OCI-M2 (cell line): ENCODE data around the gene COG8.
"Not testable (repeated sequence)": the region's sequence is repeated elsewhere in the genome, so short reads cannot be mapped to it uniquely, and the experiment has no call there.

Source experiments
- DNase-seq: peaks from one replicate; lab custom pipeline; 2025; ENCODE audit not compliant: unreplicated experiment; lab: John Stamatoyannopoulos, UW

The COG8 gene

GRCh38 chr16:69319826-69320739 lies 19.3 kb downstream of the COG8 start:
- no peak for DNase-seq

DNA sequence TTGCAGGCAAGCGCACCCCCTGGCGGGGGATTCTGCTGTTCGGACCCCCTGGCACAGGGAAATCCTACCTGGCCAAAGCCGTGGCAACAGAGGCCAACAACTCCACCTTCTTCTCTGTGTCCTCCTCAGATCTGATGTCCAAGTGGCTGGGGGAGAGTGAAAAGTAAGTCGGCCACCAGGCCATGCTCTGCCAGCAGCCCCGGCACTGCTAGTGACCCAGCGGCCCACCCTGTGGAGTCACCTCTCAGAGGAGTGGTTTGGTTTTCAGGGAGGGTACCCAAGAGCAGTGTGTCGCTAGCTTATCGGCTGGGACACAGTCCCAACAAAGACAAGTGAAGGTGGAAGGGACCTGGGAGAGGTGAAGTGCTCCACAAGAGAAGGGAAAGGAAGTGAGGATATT lies 20.0 kb downstream of the COG8 start:
- no peak for DNase-seq

DNA sequence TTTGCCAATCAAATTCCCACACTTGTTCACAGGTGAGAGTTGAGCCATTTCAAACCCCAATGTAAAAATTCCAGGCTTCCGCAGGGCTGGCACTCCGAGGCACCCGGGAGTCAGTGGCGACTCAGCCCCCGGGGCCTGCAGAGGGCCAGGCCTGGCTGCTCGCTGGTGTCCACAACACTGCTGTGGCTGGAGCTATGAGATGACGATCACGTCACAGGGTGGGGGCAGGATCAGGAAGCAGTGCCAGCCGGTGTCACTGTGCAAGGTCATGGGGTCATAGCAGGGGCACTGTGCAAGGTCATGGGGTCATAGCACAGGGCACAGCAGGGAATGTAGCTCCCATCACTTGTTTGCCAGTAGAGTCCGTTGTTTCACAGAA lies 20.5 kb downstream of the COG8 start:
- no peak for DNase-seq

DNA sequence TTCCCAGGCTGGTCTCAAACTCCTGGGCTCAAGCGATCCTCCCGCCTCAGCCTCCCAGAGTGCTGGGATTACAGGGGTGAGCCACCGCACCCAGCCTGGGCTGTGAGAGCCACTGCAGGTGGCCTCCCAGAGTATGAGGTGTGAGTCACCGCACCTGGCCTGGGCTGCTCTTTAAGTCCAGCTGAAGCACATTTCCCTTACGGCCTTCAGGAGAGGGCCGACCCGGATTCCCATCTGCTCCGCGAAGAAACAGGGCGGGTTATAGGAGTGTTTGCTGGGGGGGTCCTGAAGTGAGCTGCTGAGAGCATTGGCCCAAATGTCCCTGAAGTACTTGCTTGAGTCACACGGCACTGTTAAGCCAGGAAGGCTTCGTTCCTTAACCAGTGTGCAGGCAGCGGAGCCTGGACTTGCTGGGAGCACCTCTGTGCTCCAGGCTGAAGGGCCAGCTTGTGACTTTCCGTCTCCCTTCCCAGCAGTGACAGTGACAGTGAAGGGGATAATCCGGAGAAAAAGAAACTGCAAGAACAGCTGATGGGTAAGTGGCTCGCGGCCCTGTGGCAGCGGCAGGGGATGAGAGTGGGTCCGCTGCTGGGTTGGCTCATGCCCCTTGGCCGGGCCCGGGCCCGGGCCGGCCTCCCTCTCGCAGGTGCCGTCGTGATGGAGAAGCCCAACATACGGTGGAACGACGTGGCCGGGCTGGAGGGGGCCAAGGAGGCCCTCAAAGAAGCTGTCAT lies 21.0 kb downstream of the COG8 start:
- no peak for DNase-seq

DNA sequence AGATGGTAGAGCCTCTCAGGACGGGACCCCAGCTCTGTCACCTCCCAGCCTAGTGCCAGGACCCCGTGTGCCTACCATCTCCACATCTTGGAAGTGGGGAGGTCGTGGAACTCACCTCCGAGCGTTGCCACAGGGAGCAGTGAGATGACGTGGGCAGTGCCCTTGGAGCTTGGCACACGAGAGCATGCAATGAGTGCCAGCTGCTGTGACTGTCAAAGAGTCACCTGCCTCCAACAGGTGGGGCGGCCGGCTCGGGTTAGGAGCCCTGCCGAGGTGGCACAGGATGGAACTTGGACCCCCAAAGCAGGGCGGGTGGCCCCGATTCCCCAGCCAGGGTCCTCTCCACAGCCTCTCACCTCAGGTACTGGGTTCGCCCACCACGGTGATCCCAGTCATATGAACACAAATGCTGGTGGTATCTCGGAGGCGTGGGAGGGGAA lies 22.7 kb downstream of the COG8 start:
- DNase-seq: no peak

DNA sequence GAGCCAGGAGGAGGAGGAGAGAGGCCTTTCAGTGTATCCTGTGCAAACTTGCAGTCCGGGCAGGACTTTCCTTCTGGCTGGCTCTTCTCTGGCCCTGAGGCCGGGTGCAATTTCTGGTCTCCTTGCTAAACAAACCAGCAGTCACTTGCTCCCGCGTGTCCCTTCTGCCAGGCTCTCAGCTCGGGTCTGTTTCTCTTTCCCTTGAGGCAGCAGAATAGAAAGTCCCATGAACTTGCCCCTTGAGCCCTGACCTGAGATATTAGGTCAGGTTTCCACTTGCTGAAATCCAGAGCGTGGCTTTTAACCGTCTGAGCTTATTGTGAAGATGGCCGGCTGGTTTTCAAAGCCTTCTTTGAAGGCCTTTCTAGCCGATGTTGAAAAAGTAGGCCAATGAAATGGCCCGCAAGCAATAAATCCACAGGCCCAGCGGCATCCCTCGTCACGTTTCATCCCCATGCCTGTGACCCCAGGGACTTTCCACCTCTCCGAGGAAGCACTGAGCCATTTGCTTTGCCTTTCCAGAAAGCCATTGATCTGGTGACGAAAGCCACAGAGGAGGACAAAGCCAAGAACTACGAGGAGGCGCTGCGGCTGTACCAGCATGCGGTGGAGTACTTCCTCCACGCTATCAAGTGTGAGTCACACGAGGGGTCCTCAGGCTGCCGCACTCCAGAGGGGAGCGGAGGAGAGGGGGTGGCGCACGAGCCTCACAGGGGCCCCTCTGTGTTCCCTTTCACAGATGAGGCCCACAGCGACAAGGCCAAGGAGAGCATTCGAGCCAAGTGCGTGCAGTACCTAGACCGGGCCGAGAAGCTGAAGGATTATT lies 23.7 kb downstream of the COG8 start:
- no peak for DNase-seq

GRCh38 chr16:69314534-69314933 lies 24.8 kb downstream of the COG8 start:
- DNase-seq: no peak

- DNase-seq: no peak
Observed at GRCh38 chr16:69313469-69313868, 25.9 kb downstream of the COG8 start.

DNA sequence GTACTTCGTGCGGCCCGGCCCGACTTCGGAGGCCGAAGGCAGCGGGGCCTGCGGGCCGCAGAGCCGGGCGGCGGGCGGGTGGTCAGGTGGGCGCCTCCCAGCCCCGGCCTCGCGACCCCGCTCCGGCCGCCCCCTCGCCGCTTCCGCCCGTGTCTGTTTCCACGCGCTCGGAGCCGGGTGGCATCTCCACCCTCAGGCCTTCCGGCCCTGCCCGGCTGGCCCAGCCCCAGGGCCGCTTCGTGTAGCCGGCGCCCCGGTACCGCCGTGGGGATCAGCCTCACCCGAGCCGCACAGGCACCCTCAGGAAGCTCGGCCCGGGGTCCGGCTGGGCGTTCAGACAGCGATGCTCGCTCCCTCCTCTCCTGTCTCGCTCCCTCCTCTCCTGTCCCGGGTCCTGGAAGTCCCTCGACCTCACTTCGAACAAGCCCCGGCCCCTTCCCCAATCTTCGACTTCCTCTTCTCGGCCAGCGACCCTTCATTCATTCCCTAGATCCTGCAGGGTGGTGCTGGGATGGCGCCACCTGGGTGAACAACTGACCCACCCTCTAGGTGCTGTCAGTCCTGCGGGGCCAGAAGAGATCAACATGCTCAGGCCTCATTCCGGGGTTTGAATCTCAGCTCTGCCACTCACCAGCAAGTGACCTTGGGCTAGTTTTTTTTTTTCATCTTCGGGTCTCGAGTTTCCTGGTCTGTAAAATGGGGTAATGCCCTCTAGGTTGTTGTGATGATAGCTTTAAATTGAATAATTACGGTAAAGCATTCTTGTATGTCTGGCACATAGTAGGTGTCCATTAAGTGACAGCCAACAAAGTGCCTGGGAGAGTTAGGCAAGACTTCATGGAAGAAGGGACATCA lies 27.6 kb downstream of the COG8 start:
- no peak for DNase-seq

DNA sequence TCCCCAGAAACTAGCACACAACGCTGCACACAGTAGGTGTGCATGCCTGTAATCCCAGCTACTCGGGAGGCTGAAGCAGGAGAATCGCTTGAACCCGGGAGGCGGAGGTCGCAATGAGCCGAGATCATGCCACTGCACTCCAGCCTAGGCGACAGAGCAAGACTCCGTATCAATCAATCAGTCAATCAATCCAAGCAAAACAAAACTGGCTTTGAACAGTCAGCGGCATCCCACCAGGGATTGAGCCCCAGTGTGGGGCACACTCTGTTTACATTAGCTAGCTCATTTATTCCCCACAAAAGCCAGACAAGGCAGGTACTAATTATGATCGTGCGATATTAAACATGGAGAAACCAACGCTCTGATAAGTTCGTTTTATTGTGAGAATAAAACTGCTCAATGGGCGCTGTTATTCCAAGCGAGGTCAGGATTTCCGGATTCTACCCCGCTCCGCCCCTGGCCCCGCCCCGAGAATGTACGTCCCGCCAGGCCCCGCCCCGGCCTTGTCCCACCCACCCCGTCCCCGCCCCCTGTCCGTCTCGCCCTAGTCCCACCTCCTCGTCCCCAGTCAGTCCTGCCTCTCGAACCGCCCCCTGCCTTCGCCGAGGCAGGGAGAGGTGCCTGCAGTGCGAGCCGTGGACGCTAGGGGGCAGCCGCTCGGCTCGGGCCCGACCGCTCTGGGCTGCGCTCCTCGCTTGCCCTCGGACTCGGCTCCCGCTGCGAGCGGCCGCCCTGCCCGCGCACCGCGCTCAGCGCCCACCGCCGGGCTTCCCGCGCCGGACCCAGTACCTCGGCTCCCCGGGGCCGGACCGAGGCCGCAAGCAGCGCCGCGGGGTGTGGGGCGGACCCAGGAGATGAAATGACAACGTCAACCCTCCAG lies 28.5 kb downstream of the COG8 start, which contains the start of gene VPS4A:
Gene VPS4A, plus strand, starts transcription at position 698 of the 880 bp plus-strand sequence. Its CDS starts 162 bp downstream, at position 860.
- peak; percentile 61 for DNase-seq

- DNase-seq: no peak
Observed at GRCh38 chr16:69309316-69309715, 30.0 kb downstream of the COG8 start.

DNA sequence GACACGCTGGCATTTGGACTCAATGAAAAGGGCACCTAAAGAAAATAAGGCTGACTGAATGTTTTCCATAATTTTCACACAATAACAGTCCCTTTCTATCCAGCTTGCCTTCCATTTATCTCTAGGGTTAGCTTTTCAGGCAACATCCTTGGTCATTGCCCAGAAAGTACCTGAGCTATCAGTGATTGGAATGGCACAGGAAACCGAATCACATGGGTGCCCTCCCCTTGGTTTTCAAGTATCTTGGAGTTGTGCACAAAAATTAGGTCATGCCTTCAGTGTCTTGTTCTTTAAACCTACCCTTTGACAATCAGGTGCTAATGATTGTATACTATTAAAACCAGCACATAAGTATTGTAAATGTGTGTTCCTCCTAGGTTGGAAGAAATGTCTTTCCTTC lies 31.5 kb downstream of the COG8 start:
- DNase-seq: no peak

- DNase-seq: no peak
Observed at GRCh38 chr16:69307091-69307490, 32.3 kb downstream of the COG8 start.

GRCh38 chr16:69306031-69306430 lies 33.3 kb downstream of the COG8 start:
- no peak for DNase-seq

DNA sequence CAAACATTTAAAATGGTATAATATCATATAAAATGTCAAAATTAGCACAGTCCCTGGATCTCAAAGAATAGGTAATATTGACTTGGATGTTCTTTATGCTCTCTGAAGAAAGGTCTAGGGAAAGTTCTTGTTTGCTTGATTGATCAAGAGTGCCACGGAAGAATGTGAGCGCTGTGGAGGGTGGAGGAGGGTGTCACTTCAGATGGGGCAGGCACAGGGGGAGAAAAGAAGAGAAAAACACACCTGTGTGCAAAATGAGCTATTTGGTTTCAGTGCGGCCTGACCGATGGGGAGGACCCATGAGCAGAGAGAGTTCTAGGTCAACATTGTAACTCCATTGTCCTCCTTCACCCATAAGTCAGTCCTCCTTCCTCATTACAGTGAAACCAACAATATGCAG lies 37.1 kb downstream of the COG8 start:
- no peak for DNase-seq

- DNase-seq: no peak
Observed at GRCh38 chr16:69301861-69302260, 37.5 kb downstream of the COG8 start.

GRCh38 chr16:69301187-69301586 lies 38.2 kb downstream of the COG8 start:
- DNase-seq: no peak

GRCh38 chr16:69298261-69298660 lies 41.1 kb downstream of the COG8 start:
- DNase-seq: no peak

DNA sequence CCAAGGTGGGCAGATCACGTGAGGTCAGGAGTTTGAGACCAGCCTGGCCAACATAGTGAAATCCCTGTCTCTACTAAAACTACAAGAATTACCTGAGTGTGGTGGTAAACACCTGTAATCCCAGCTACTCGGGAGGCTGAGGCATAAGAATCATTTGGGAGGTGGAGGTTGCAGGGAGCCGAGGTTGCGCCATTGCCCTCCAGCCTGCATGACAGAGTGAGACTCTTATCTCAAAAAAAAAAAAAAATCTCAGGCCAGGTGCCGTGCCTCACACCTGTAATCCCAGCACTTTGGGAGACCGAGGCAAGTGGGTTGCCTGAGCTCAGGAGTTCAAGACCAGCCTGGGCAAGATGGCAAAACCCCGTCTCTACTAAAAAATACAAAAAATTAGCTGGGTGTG lies 42.6 kb downstream of the COG8 start:
- not testable (repeated sequence) for DNase-seq
